Adipocyte (in vitro differentiated cells): ENCODE data around the gene ANAPC5.

Source experiments
- DNase-seq: peaks from one replicate; pipeline ENCODE4 v3.0.0-alpha.2; 2015; ENCODE audit warnings: low read depth
- H3K27me3 ChIP-seq: replicated peaks from 2 replicates; pipeline ENCODE4 v1.7.0; 2013; ENCODE audit warnings: mild to moderate bottlenecking, low read length, moderate library complexity; ENCODE audit not compliant: control insufficient read depth, insufficient read depth
- H3K36me3 ChIP-seq: 2 replicates; pipeline ENCODE4 v1.7.0; 2013; ENCODE audit warnings: low read length, mild to moderate bottlenecking, moderate library complexity; ENCODE audit not compliant: control insufficient read depth, insufficient read depth, severe bottlenecking
- H3K4me1 ChIP-seq: 2 replicates; pipeline ENCODE4 v1.7.0; 2013; ENCODE audit warnings: mild to moderate bottlenecking, low read length, moderate library complexity; ENCODE audit not compliant: control insufficient read depth, insufficient read depth
- H3K4me3 ChIP-seq: 2 replicates; pipeline ENCODE4 v1.7.0; 2013; ENCODE audit warnings: mild to moderate bottlenecking, low read length, moderate library complexity
- H3K9ac ChIP-seq: 2 replicates; pipeline ENCODE4 v1.7.0; 2013; ENCODE audit warnings: mild to moderate bottlenecking, low read length, moderate library complexity
- H3K9me3 ChIP-seq: 2 replicates; pipeline ENCODE4 v1.7.0; 2013; ENCODE audit warnings: mild to moderate bottlenecking, low read length, moderate library complexity; ENCODE audit not compliant: control insufficient read depth

ANAPC5 gene

GRCh38 chr12:121358073-121358472 is 5.9 kb upstream of the ANAPC5 start:
- no peak overlapping the region for H3K9ac ChIP-seq
- DNase-seq: no peak
- no peaks in the 10 kb centered on the region for H3K9me3 ChIP-seq

DNA sequence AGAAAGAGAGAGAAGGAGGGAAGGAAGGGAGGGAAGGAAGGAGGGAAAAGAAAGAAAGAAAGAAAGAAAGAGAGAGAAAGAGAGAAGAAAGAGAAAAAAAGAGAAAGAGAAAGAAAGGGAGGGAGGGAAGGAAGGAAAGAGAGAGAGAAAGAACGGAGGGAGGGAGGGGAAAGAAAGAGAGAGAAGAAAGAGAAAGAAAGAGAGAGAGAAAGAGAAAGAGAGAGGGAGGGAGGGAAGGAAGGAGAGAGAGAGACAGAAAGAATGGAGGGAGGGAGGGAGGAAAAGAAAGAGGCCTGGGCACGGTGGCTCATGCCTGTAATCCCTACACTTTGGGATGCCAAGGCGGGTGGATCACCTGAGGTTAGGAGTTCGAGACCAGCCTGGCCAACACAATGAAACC is 5.1 kb upstream of the ANAPC5 start:
- no peaks in the 10 kb centered on the region for H3K36me3 ChIP-seq
- H3K4me3 ChIP-seq: no peak overlapping the region
- no peaks in the 10 kb centered on the region for H3K9me3 ChIP-seq
- no peak for DNase-seq
- peaks cover 5% of the 10 kb centered on the region for H3K4me1 ChIP-seq
- H3K9ac ChIP-seq: no peak overlapping the region
- no peaks in the 10 kb centered on the region for H3K27me3 ChIP-seq

More at GRCh38 chr12:121358073-121358472, 5.9 kb upstream of the ANAPC5 start:
- no peaks in the 10 kb centered on the region for H3K27me3 ChIP-seq
- no peaks in the 10 kb centered on the region for H3K36me3 ChIP-seq
- H3K4me1 ChIP-seq: peaks cover 3% of the 10 kb centered on the region
- H3K4me3 ChIP-seq: no peak overlapping the region

DNA sequence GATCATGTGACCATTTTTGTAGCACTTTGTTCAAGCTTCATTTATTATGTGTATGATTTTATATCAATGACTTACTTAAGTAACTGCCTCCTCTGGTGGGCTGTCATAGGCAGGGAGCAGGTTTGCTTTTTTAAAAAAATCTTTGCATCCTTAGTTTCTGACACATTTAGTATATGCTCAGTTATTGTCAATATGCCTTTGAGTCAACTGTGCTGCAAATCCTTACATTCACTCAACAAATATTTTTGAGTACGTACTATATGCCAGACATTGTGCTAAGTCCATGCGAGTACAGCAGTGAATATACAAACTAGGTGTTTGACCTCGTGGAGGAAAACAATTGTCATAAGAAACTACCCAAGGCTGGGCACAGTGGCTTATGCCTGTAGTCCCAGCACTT is 4.4 kb upstream of the ANAPC5 start:
- Histone ChIP-seq H3K27me3 (no peaks in the 10 kb centered on the region), H3K9ac (no peak overlapping the region), H3K36me3 (no peaks in the 10 kb centered on the region), H3K4me3 (no peak overlapping the region), H3K9me3 (no peaks in the 10 kb centered on the region), H3K4me1 (peaks cover 5% of the 10 kb centered on the region)
- no peak for DNase-seq

- no peak overlapping the region for H3K4me3 ChIP-seq
- no peak for DNase-seq
- H3K9ac ChIP-seq: no peak overlapping the region
- peaks cover 10% of the 10 kb centered on the region for H3K4me1 ChIP-seq
- H3K36me3 ChIP-seq: no peaks in the 10 kb centered on the region
- no peaks in the 10 kb centered on the region for H3K27me3 ChIP-seq
- no peaks in the 10 kb centered on the region for H3K9me3 ChIP-seq
Measured at GRCh38 chr12:121355818-121356217, 3.6 kb upstream of the ANAPC5 start.

DNA sequence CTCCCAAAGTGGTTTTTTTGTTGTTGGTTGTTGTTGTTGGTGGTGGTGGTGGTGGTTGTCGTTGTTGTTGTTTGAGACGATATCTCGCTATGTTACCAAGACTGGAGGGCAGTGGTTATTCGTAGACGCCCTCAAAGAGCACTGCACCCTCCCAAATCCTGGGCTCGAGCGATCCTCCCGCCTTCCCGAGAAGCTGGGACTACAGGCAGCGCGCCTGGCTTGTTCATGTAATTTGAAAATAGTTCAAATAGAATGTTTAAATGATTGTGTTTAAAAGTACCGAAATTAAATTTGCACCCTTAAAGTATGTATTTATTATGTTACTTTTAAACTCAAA is 439 bp upstream of the ANAPC5 start:
- Histone ChIP-seq H3K9me3 (no peaks in the 10 kb centered on the region), H3K4me3 (peak overlapping the region; percentile 95)

GRCh38 chr12:121346747-121347146 is 5.5 kb downstream of the ANAPC5 start:
- Histone ChIP-seq H3K4me3 (no peak overlapping the region), H3K9me3 (no peaks in the 10 kb centered on the region), H3K27me3 (no peaks in the 10 kb centered on the region), H3K9ac (no peak overlapping the region), H3K36me3 (peaks cover 56% of the 10 kb centered on the region), H3K4me1 (peaks cover 8% of the 10 kb centered on the region)
- DNase-seq: no peak

More for the DNA sequence above, 439 bp upstream of the ANAPC5 start:
- Histone ChIP-seq H3K4me1 (peaks cover 13% of the 10 kb centered on the region), H3K9ac (peak overlapping the region; percentile 95), H3K27me3 (no peaks in the 10 kb centered on the region), H3K36me3 (no peaks in the 10 kb centered on the region)
- no peak for DNase-seq

DNA sequence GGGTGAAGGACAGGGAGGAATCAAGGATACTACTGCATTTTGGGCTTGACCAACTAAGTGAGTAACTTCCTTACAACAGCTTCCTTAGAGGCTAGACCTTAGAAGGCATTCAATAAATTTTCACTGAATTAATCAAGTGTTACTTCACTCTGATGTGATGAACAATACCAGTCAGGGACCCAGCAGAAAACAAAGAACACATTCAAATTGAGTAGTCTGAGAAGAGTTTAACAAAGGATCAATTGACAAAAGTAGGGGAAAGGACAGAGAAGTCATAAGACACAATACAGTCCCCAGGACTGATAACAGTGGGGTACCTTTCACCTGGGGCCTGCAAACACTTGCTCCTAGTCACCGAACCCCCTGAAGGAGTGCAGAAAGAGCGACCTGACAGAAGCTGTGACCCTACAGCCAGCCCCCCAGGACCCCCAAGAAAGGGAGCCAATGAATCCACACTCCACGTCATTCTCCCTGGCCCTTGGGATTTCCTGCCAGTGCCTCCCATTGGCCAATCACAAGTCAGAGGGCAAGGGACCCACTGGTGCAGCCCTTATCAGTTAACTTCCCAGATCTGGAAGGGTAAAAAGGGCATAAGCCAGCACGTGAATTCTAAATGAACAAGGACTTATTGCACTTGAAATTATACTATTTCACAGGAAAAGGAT is 6.9 kb downstream of the ANAPC5 start:
- H3K4me1 ChIP-seq: no peaks in the 10 kb centered on the region
- no peak overlapping the region for H3K9ac ChIP-seq
- H3K27me3 ChIP-seq: no peaks in the 10 kb centered on the region
- no peaks in the 10 kb centered on the region for H3K9me3 ChIP-seq
- DNase-seq: no peak
- no peak overlapping the region for H3K4me3 ChIP-seq
- H3K36me3 ChIP-seq: peaks cover 70% of the 10 kb centered on the region

GRCh38 chr12:121344506-121344905 is 7.7 kb downstream of the ANAPC5 start:
- Histone ChIP-seq H3K4me1 (no peaks in the 10 kb centered on the region), H3K36me3 (peaks cover 74% of the 10 kb centered on the region), H3K27me3 (no peaks in the 10 kb centered on the region), H3K4me3 (no peak overlapping the region), H3K9me3 (no peaks in the 10 kb centered on the region), H3K9ac (no peak overlapping the region)
- no peak for DNase-seq

DNA sequence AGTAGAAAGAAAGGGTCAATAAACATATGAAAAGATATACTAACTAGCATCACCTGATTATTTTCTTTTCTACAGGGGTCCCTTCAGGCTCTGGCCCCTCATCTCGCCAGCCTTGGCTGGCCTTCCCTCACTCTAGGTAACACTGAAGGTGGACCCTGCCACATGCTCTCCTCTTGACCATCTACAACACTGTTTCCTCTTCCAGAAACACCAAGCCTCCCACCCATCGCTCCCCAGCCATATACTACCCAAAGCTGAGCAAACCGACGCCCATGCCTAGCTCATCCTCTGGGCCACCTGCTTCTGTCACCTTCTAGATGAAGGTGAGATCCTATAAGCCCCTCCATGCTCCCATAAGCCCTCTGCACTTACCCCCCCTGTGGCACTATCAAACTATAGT is 14.8 kb downstream of the ANAPC5 start:
- peaks cover 79% of the 10 kb centered on the region for H3K36me3 ChIP-seq
- no peak for DNase-seq

GRCh38 chr12:121334513-121335343 is 17.5 kb downstream of the ANAPC5 start:
- Histone ChIP-seq H3K9ac (no peak overlapping the region), H3K4me3 (no peak overlapping the region), H3K36me3 (peaks cover 82% of the 10 kb centered on the region), H3K27me3 (no peaks in the 10 kb centered on the region), H3K4me1 (no peaks in the 10 kb centered on the region), H3K9me3 (no peaks in the 10 kb centered on the region)
- DNase-seq: peak; percentile 91

More for the DNA sequence above, 14.8 kb downstream of the ANAPC5 start:
- Histone ChIP-seq H3K9me3 (no peaks in the 10 kb centered on the region), H3K4me1 (no peaks in the 10 kb centered on the region), H3K27me3 (no peaks in the 10 kb centered on the region), H3K9ac (no peak overlapping the region), H3K4me3 (no peak overlapping the region)

DNA sequence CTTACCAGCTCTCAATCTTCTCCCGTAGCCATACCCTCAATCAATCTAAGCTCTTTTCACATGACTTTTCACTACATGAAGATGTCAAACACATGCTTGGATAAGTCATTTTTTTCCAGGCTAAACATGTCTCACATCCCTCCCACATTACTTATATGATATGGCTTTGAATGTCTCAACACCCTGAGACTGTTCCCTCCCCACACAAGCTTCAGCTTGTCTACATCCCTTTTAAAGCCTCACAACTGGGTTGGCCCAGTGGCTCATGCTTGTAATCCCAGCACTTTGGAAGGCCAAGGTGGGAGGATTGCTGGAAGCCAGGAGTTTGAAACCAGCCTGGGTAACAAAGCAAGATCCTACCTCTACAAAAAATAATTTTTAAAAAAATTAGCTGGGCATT is 18.5 kb downstream of the ANAPC5 start:
- no peaks in the 10 kb centered on the region for H3K27me3 ChIP-seq
- no peak for DNase-seq
- H3K4me3 ChIP-seq: no peak overlapping the region
- H3K36me3 ChIP-seq: peaks cover 81% of the 10 kb centered on the region
- H3K9me3 ChIP-seq: no peaks in the 10 kb centered on the region
- H3K9ac ChIP-seq: no peak overlapping the region
- H3K4me1 ChIP-seq: no peaks in the 10 kb centered on the region
